ENCODE results near the gene GATD1.

Gene GATD1

GRCh38 chr11:771617-772204 lies 5.6 kb downstream of the GATD1 start:
- H3K36me3 ChIP-seq (replicated peaks; ENCODE audit: insufficient read depth, low read length) = peaks cover 9% of the 10 kb centered on the region
- no peaks in the 10 kb centered on the region for H3K4me1 ChIP-seq (ENCODE audit: low read length)
- peak; percentile 2 for DNase-seq

DNA sequence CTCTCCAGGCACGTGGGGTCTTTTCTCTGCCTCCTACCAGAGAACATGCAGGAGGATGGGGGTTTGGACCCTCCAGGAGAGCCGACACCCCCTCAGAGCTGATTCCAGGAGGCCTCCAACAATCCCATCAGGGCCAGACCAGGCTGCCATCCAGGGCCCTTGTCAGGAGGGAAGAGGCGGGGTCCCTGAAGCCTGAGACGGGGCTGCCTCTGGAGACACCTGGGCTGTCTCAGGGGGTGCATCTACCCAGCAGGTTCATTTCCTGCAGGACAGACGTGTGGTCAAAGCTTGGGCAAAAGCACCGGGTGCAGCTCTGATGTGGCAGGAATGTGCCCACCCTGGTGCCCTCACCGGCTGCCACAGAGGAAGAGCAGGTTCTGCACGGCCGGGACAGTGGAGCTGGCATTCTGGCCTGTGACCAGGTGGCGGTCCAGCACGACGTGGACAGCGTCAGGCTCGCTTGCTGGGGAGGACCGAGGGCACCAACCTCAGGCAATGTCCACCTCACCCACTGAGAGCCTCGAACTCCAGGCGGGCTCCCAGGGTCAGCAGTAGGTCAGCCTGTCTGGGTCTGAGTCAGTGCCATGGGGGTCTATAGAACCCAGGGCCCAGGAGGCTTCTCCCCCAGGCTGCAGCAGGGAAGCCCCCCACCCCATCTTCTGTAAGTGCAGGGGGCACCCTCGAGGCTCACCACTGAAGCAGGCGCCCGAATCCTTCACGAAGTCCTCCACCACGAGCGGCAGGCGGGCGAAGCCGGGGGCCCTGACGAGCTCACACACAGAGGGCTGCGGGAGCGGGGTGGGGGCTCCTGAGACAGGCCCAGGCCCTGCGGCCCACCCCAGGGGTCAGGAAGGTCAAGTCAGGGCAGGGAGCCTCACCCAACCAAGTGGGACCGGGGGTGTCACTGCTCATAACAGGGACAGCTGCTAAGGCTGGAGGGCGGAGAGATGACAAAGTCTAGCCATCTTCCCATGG lies 6.4 kb downstream of the GATD1 start:
- TF ChIP-seq CTCF (IDR thresholded peaks at IDR 0.05; ENCODE audit: low read length) (no peak), EZH2 (optimal IDR thresholded peaks at IDR 0.05; ENCODE audit: low read depth, low read length) (no peak), EZH2phosphoT487 (IDR thresholded peaks at IDR 0.05; ENCODE audit: low read length) (no peak)
- Histone ChIP-seq H2AFZ (ENCODE audit: low read length) (no peak overlapping the region), H3K79me2 (ENCODE audit: low read length) (peaks cover 51% of the 10 kb centered on the region), H3K4me3 (ENCODE audit: low read length) (no peak overlapping the region), H3K9ac (ENCODE audit: low read length) (no peak overlapping the region), H3K36me3 (replicated peaks; ENCODE audit: insufficient read depth, low read length) (peaks cover 9% of the 10 kb centered on the region), H3K4me1 (ENCODE audit: low read length) (no peaks in the 10 kb centered on the region), H3F3A (ENCODE audit: insufficient read depth, low read length) (peaks cover 8% of the 10 kb centered on the region), H4K20me1 (ENCODE audit: insufficient read depth, low read length) (no peaks in the 10 kb centered on the region; the same call in 1 of the 2 replicates), H3K4me2 (ENCODE audit: low read depth, low read length) (no peak overlapping the region), H3K9me3 (replicated peaks; ENCODE audit: insufficient read depth, low read length) (no peaks in the 10 kb centered on the region), H3K27ac (ENCODE audit: low read length) (no peak overlapping the region), H3K9me2 (replicated peaks; ENCODE audit: insufficient read depth, low read length) (no peaks in the 10 kb centered on the region), H3K27me3 (replicated peaks; ENCODE audit: insufficient read depth, low read length) (no peaks in the 10 kb centered on the region)
- peak; percentile 2 for DNase-seq

More at GRCh38 chr11:771617-772204, 5.6 kb downstream of the GATD1 start:
- no peak overlapping the region for H3K9ac ChIP-seq (ENCODE audit: low read length)
- H4K20me1 ChIP-seq (ENCODE audit: insufficient read depth, low read length) = no peaks in the 10 kb centered on the region; the same call in 1 of the 2 replicates
- H3K9me2 ChIP-seq (replicated peaks; ENCODE audit: insufficient read depth, low read length) = no peaks in the 10 kb centered on the region
- no peaks in the 10 kb centered on the region for H3K9me3 ChIP-seq (replicated peaks; ENCODE audit: insufficient read depth, low read length)
- H3K4me3 ChIP-seq (ENCODE audit: low read length) = no peak overlapping the region
- no peak overlapping the region for H2AFZ ChIP-seq (ENCODE audit: low read length)
- H3F3A ChIP-seq (ENCODE audit: insufficient read depth, low read length) = peaks cover 6% of the 10 kb centered on the region
- H3K4me2 ChIP-seq (ENCODE audit: low read depth, low read length) = no peak overlapping the region
- H3K27me3 ChIP-seq (replicated peaks; ENCODE audit: insufficient read depth, low read length) = no peaks in the 10 kb centered on the region
- H3K79me2 ChIP-seq (ENCODE audit: low read length) = peaks cover 58% of the 10 kb centered on the region
- H3K27ac ChIP-seq (ENCODE audit: low read length) = no peak overlapping the region
- TF ChIP-seq CTCF (IDR thresholded peaks at IDR 0.05; ENCODE audit: low read length) = no peak
- TF ChIP-seq EZH2 (optimal IDR thresholded peaks at IDR 0.05; ENCODE audit: low read depth, low read length) = no peak
- no peak for TF ChIP-seq EZH2phosphoT487 (IDR thresholded peaks at IDR 0.05; ENCODE audit: low read length)

DNA sequence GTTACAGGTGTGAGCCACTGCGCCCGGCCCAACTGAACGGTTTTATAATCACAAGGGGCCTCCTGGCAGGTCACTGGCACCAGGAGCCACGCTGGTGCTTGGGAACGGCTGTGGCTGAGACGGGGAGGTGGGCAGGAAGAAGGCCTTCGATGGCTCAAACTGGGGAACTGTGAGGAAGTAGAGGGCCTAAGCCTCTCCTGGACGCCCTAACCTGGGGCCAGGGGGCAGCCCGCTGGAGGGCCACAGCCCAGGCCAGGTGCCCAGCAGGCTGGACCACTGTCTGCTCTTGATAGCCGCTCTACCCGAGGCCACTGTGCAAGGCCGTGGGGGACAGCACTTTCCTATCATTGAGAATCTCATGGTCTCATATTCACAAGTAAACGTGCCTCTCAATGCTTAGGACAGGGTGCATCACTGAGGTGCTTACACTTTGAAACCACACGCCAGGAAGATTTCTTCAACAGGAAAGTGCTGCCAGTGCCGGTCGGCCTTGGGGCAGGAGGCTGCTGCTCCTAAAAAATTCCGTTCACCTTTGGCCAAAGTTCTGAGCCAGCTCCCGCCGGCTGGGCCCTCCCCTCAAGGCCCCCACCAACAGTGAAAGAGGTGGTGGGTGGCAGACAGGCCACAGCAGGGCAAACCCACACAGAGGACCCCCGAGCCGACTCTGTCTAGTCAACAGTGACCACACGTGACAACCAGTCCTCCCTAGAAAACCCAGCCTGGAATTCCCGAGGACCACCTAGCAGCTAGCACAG lies 7.2 kb downstream of the GATD1 start:
- H3K4me2 ChIP-seq (ENCODE audit: low read depth, low read length) = no peak overlapping the region
- H3K9ac ChIP-seq (ENCODE audit: low read length) = no peak overlapping the region

More for the DNA sequence above, 7.2 kb downstream of the GATD1 start:
- no peaks in the 10 kb centered on the region for H3K9me2 ChIP-seq (replicated peaks; ENCODE audit: insufficient read depth, low read length)
- H3K27ac ChIP-seq (ENCODE audit: low read length) = no peak overlapping the region
- H3F3A ChIP-seq (ENCODE audit: insufficient read depth, low read length) = peaks cover 10% of the 10 kb centered on the region
- no peaks in the 10 kb centered on the region for H3K9me3 ChIP-seq (replicated peaks; ENCODE audit: insufficient read depth, low read length)
- H3K4me3 ChIP-seq (ENCODE audit: low read length) = no peak overlapping the region
- H3K36me3 ChIP-seq (replicated peaks; ENCODE audit: insufficient read depth, low read length) = peaks cover 9% of the 10 kb centered on the region
- TF ChIP-seq EZH2phosphoT487 (IDR thresholded peaks at IDR 0.05; ENCODE audit: low read length) (no peak), CTCF (IDR thresholded peaks at IDR 0.05; ENCODE audit: low read length) (no peak), EZH2 (optimal IDR thresholded peaks at IDR 0.05; ENCODE audit: low read depth, low read length) (no peak)
- no peaks in the 10 kb centered on the region for H3K4me1 ChIP-seq (ENCODE audit: low read length)
- H3K27me3 ChIP-seq (replicated peaks; ENCODE audit: insufficient read depth, low read length) = no peaks in the 10 kb centered on the region
- no peak for DNase-seq
- H4K20me1 ChIP-seq (ENCODE audit: insufficient read depth, low read length) = no peaks in the 10 kb centered on the region; the same call in 1 of the 2 replicates
- no peak overlapping the region for H2AFZ ChIP-seq (ENCODE audit: low read length)
- H3K79me2 ChIP-seq (ENCODE audit: low read length) = peaks cover 42% of the 10 kb centered on the region

Measured in MM.1S (cell line).